GM21737 (cell line): ENCODE measurements around the gene GALNT5.
"Not testable (repeated sequence)": the region's sequence is repeated elsewhere in the genome, so short reads cannot be mapped to it uniquely, and the experiment has no call there.

Source experiments
- ATAC-seq: cut with Tn5 transposase; IDR thresholded peaks from one replicate; pipeline ENCODE4 v1.9.1; 2021; ENCODE audit warnings: mild to moderate bottlenecking, moderate library complexity; ENCODE audit not compliant: unreplicated experiment

Gene GALNT5

GRCh38 chr2:157257312-157258252 is at the start of gene GALNT5:
TSS of gene GALNT5 (plus strand) at chr2:157257705. CDS start at chr2:157258083, 378 bp downstream.
- no peak for ATAC-seq

- no peak for ATAC-seq
These were observed 41.1 kb upstream of the GALNT5 start for GRCh38 chr2:157216286-157216965.

- no peak for ATAC-seq
These were observed 40.1 kb upstream of the GALNT5 start for GRCh38 chr2:157217409-157217808.

GRCh38 chr2:157218911-157219310 is 38.6 kb upstream of the GALNT5 start:
- ATAC-seq = no peak

- no peak for ATAC-seq
These were observed 37.0 kb upstream of the GALNT5 start for GRCh38 chr2:157220502-157220901.

GRCh38 chr2:157221394-157221988 is 36.0 kb upstream of the GALNT5 start:
- ATAC-seq = no peak

GRCh38 chr2:157223624-157224205 is 33.8 kb upstream of the GALNT5 start:
- no peak for ATAC-seq

GRCh38 chr2:157224448-157224847 is 33.1 kb upstream of the GALNT5 start:
- not testable (repeated sequence) for ATAC-seq

- ATAC-seq = no peak
These were observed 29.9 kb upstream of the GALNT5 start for GRCh38 chr2:157227592-157227991.

GRCh38 chr2:157228946-157229345 is 28.6 kb upstream of the GALNT5 start:
- no peak for ATAC-seq

- ATAC-seq = no peak
These were observed 27.9 kb upstream of the GALNT5 start for GRCh38 chr2:157229572-157229971.

GRCh38 chr2:157231476-157231875 is 26.0 kb upstream of the GALNT5 start:
- no peak for ATAC-seq

- ATAC-seq = no peak
These were observed 24.0 kb upstream of the GALNT5 start for GRCh38 chr2:157233506-157233905.

- ATAC-seq = no peak
These were observed 21.1 kb upstream of the GALNT5 start for GRCh38 chr2:157236404-157236803.

- no peak for ATAC-seq
These were observed 19.2 kb upstream of the GALNT5 start for GRCh38 chr2:157238296-157238695.

GRCh38 chr2:157244691-157245090 is 12.8 kb upstream of the GALNT5 start:
- no peak for ATAC-seq

- no peak for ATAC-seq
These were observed 12.2 kb upstream of the GALNT5 start for GRCh38 chr2:157245144-157245840.

GRCh38 chr2:157245846-157246764 is 11.4 kb upstream of the GALNT5 start:
- ATAC-seq = peak; percentile 86

GRCh38 chr2:157246765-157247407 is 10.6 kb upstream of the GALNT5 start:
- ATAC-seq = no peak
